Neural cell (in vitro differentiated cells): Measurements from ENCODE around the gene SIL1. TPM values are rescaled to one million over a fixed set of nuclear protein-coding genes. Genes with fewer than 3 reads are reported as not detected.

ENCODE experiments used
- H2AFZ ChIP-seq: fragments of 200-600, 300-800 bp; sonication (generic), shearing (Covaris generic); 2 replicates; pipeline ENCODE4 v1.6.0; 2014; ENCODE audit warnings: low read depth, mild to moderate bottlenecking, antibody characterized with exemption, low read length, moderate library complexity
- H3F3A ChIP-seq: fragments of 200-600 bp; shearing (Covaris generic); 2 replicates; pipeline ENCODE4 v1.6.1; 2016; ENCODE audit warnings: mild to moderate bottlenecking, moderate library complexity, mixed read lengths, antibody characterized with exemption, low read length; ENCODE audit not compliant: insufficient read depth, poor library complexity, severe bottlenecking
- H3K27ac ChIP-seq: fragments of 200-600, 300-800 bp; sonication (generic), shearing (Covaris generic); 2 replicates; pipeline ENCODE4 v1.5.1; 2014; ENCODE audit warnings: mild to moderate bottlenecking, low read length, moderate library complexity
- H3K27me3 ChIP-seq: fragments of 300-800, 200-600 bp; sonication (generic), shearing (Covaris generic); 2 replicates; pipeline ENCODE4 v1.6.0; 2014; ENCODE audit warnings: mild to moderate bottlenecking, low read depth, low read length, moderate library complexity; ENCODE audit not compliant: insufficient read depth
- H3K36me3 ChIP-seq: fragments of 300-800, 200-600 bp; sonication (generic), shearing (Covaris generic); 2 replicates; pipeline ENCODE4 v1.5.1; 2014; ENCODE audit warnings: mild to moderate bottlenecking, antibody characterized with exemption, low read length, moderate library complexity; ENCODE audit not compliant: insufficient read depth
- H3K4me2 ChIP-seq: fragments of 300-800, 200-600 bp; sonication (generic), shearing (Covaris generic); 2 replicates; pipeline ENCODE4 v1.6.0; 2014; ENCODE audit warnings: mild to moderate bottlenecking, low read length
- H3K4me3 ChIP-seq: fragments of 300-800, 200-600 bp; sonication (generic), shearing (Covaris generic); 2 replicates; pipeline ENCODE4 v1.5.1; 2014; ENCODE audit warnings: mild to moderate bottlenecking, low read length, moderate library complexity
- H3K79me2 ChIP-seq: fragments of 200-600 bp; shearing (Covaris generic); replicated peaks from 2 replicates; pipeline ENCODE4 v1.6.0; 2014; ENCODE audit warnings: mild to moderate bottlenecking, low read length, moderate library complexity; ENCODE audit not compliant: insufficient read depth
- H3K9ac ChIP-seq: fragments of 300-800, 200-600 bp; sonication (generic), shearing (Covaris generic); 2 replicates; pipeline ENCODE4 v1.6.1; 2016; ENCODE audit warnings: mild to moderate bottlenecking, low read length, mixed read lengths
- H3K9me2 ChIP-seq: fragments of 200-600 bp; shearing (Covaris generic); 2 replicates; pipeline ENCODE4 v1.6.1; 2016; ENCODE audit warnings: mild to moderate bottlenecking, low read length, mixed read lengths; ENCODE audit not compliant: insufficient read depth
- H3K9me3 ChIP-seq: fragments of 200-600, 300-800 bp; sonication (generic), shearing (Covaris generic); 2 replicates; pipeline ENCODE4 v1.6.1; 2016; ENCODE audit warnings: mild to moderate bottlenecking, mixed run types, low read length, moderate library complexity, mixed read lengths
- H4K20me1 ChIP-seq: fragments of 200-600 bp; shearing (Covaris generic); 2 replicates; pipeline ENCODE4 v1.6.1; 2016; ENCODE audit warnings: mild to moderate bottlenecking, mixed run types; ENCODE audit not compliant: insufficient read depth
- EP300 ChIP-seq: fragments of 450-650 bp; conservative IDR thresholded peaks from 2 replicates; pipeline ENCODE4 v1.6.1; 2014; ENCODE audit warnings: antibody characterized with exemption, mild to moderate bottlenecking, moderate library complexity; ENCODE audit not compliant: poor library complexity, severe bottlenecking
- EZH2 ChIP-seq: fragments of 200-600, 300-800 bp; shearing (Covaris generic), sonication (generic); IDR thresholded peaks from 2 replicates; pipeline ENCODE4 v1.6.1; 2014; ENCODE audit warnings: antibody characterized with exemption, low read length, borderline replicate concordance, mild to moderate bottlenecking; ENCODE audit not compliant: insufficient read depth, poor library complexity, severe bottlenecking
- MXI1 ChIP-seq: fragments of 450-650 bp; conservative IDR thresholded peaks from 2 replicates; pipeline ENCODE4 v1.6.1; 2014; ENCODE audit warnings: antibody characterized with exemption, mild to moderate bottlenecking; ENCODE audit not compliant: poor library complexity, severe bottlenecking
- POLR2AphosphoS5 ChIP-seq: IDR thresholded peaks from 2 replicates; pipeline ENCODE4 v1.6.1; 2012
- RAD21 ChIP-seq: fragments of 450-650 bp; conservative IDR thresholded peaks from 2 replicates; pipeline ENCODE4 v1.6.1; 2014; ENCODE audit warnings: antibody characterized with exemption, mild to moderate bottlenecking, moderate library complexity
- SMC3 ChIP-seq: fragments of 450-650 bp; conservative IDR thresholded peaks from 2 replicates; pipeline ENCODE4 v1.6.1; 2014; ENCODE audit warnings: antibody characterized with exemption, mild to moderate bottlenecking, moderate library complexity; ENCODE audit not compliant: poor library complexity
- TAF1 ChIP-seq: IDR thresholded peaks from 2 replicates; pipeline ENCODE4 v1.6.1; 2012; ENCODE audit warnings: low read depth
- polyA plus RNA-seq: library from polyadenylated mRNA; depleted of rRNA; stranded (reverse); fragments of >200 nt; gene quantifications from 2 replicates; pipeline ENCODE4 v1.2.3, GENCODE V29; 2014
- TF ChIP-seq, protein P1 (sequence below): IDR thresholded peaks from 2 replicates; pipeline ENCODE4 v1.6.1; 2012; ENCODE audit warnings: borderline replicate concordance
- TF ChIP-seq, protein P2 (sequence below): fragments of 450-650 bp; IDR thresholded peaks from 2 replicates; pipeline ENCODE4 v1.5.1; 2014; ENCODE audit warnings: antibody characterized with exemption, mild to moderate bottlenecking, moderate library complexity; ENCODE audit not compliant: poor library complexity, severe bottlenecking

Gene SIL1
- polyA plus RNA-seq, 1 donor from 2014 or later = 4.7 TPM

DNA sequence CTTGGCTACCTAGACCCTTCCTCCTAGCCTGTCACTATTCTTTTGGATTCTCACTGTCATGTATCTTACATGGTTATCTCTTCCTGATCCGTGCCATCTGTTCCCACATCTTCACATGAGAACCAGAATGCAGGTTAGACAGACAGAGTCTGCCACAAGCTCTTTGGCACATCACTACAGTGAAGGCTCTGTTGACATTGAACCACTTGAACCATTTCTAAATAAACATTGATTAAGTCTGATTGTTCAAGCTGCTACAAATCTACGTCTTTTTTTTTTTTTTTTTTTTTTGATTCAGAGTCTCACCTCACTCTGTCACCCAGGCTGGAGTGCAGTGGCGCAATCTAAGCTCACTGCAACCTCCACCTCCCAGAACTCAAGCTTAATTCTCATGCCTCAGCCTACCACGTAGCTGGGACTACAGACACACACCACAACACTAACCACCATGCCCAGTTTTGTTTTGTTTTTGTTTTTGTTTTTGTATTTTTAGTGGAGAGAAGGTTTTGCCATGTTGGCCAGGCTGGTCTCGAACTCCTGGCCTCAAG, 237.9 kb downstream of the SIL1 start:
- no peak overlapping the region for H3K27ac ChIP-seq

DNA sequence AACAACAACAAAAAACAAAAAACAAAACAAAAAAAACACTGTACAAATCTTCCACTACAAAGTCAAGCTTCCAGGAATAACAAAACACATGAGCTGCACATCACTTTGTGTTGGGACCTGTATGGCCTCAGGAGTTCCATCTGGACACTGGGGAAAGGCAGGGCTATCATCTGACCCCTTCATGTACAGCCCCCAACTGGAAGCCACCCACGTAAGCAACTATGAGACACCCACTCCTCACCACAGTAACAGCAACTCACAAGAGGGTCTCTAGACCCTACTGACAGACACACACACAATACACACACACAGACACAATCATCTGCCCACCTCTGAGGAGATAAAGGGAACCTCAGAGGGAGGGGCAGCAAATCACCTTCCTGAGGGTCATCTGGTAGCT, 241.4 kb downstream of the SIL1 start:
- Histone ChIP-seq H3K27ac (no peak overlapping the region), H3K36me3 (no peaks in the 10 kb centered on the region), H3K9me3 (no peaks in the 10 kb centered on the region), H3F3A (no peaks in the 10 kb centered on the region), H3K9ac (no peak overlapping the region), H3K4me2 (no peak overlapping the region), H3K79me2 (no peaks in the 10 kb centered on the region), H2AFZ (no peak overlapping the region), H3K4me3 (no peak overlapping the region), H4K20me1 (no peaks in the 10 kb centered on the region), H3K27me3 (no peaks in the 10 kb centered on the region), H3K9me2 (no peaks in the 10 kb centered on the region)
- TF ChIP-seq POLR2AphosphoS5 = no peak

More for the DNA sequence above, 237.9 kb downstream of the SIL1 start:
- no peaks in the 10 kb centered on the region for H3K9me3 ChIP-seq
- H3K4me3 ChIP-seq = no peak overlapping the region
- H3K9me2 ChIP-seq = no peaks in the 10 kb centered on the region
- H2AFZ ChIP-seq = no peak overlapping the region
- no peaks in the 10 kb centered on the region for H3K79me2 ChIP-seq
- H3K4me2 ChIP-seq = no peak overlapping the region
- TF ChIP-seq, protein P1, sequence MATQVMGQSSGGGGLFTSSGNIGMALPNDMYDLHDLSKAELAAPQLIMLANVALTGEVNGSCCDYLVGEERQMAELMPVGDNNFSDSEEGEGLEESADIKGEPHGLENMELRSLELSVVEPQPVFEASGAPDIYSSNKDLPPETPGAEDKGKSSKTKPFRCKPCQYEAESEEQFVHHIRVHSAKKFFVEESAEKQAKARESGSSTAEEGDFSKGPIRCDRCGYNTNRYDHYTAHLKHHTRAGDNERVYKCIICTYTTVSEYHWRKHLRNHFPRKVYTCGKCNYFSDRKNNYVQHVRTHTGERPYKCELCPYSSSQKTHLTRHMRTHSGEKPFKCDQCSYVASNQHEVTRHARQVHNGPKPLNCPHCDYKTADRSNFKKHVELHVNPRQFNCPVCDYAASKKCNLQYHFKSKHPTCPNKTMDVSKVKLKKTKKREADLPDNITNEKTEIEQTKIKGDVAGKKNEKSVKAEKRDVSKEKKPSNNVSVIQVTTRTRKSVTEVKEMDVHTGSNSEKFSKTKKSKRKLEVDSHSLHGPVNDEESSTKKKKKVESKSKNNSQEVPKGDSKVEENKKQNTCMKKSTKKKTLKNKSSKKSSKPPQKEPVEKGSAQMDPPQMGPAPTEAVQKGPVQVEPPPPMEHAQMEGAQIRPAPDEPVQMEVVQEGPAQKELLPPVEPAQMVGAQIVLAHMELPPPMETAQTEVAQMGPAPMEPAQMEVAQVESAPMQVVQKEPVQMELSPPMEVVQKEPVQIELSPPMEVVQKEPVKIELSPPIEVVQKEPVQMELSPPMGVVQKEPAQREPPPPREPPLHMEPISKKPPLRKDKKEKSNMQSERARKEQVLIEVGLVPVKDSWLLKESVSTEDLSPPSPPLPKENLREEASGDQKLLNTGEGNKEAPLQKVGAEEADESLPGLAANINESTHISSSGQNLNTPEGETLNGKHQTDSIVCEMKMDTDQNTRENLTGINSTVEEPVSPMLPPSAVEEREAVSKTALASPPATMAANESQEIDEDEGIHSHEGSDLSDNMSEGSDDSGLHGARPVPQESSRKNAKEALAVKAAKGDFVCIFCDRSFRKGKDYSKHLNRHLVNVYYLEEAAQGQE = no peak
- TF ChIP-seq TAF1 (no peak), RAD21 (no peak), SMC3 (no peak), EZH2 (no peak), EP300 (no peak), POLR2AphosphoS5 (no peak), MXI1 (no peak)
- TF ChIP-seq, protein P2, sequence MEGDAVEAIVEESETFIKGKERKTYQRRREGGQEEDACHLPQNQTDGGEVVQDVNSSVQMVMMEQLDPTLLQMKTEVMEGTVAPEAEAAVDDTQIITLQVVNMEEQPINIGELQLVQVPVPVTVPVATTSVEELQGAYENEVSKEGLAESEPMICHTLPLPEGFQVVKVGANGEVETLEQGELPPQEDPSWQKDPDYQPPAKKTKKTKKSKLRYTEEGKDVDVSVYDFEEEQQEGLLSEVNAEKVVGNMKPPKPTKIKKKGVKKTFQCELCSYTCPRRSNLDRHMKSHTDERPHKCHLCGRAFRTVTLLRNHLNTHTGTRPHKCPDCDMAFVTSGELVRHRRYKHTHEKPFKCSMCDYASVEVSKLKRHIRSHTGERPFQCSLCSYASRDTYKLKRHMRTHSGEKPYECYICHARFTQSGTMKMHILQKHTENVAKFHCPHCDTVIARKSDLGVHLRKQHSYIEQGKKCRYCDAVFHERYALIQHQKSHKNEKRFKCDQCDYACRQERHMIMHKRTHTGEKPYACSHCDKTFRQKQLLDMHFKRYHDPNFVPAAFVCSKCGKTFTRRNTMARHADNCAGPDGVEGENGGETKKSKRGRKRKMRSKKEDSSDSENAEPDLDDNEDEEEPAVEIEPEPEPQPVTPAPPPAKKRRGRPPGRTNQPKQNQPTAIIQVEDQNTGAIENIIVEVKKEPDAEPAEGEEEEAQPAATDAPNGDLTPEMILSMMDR = no peak
- no peaks in the 10 kb centered on the region for H3K27me3 ChIP-seq
- no peak overlapping the region for H3K9ac ChIP-seq
- H3K36me3 ChIP-seq = no peaks in the 10 kb centered on the region
- H4K20me1 ChIP-seq = no peaks in the 10 kb centered on the region
- no peaks in the 10 kb centered on the region for H3F3A ChIP-seq
